Muscle of leg (tissue), 11 donors: Measurements from ENCODE around the gene PGA5. TPM values are rescaled to one million over a fixed set of nuclear protein-coding genes. Genes with fewer than 3 reads are reported as not detected.
"Not testable (repeated sequence)": the region's sequence is repeated elsewhere in the genome, so short reads cannot be mapped to it uniquely, and the experiment has no call there.

Experiments
- DNase-seq: peaks from one replicate; pipeline ENCODE4 v3.0.0; 2013
- H3K27ac ChIP-seq: one replicate; pipeline ENCODE4 v1.5.1; 2013; ENCODE audit warnings: mild to moderate bottlenecking, low read length, control low read depth
- H3K27me3 ChIP-seq: one replicate; pipeline ENCODE4 v1.6.1; 2013; ENCODE audit warnings: low read length; ENCODE audit not compliant: control insufficient read depth, insufficient read depth
- H3K36me3 ChIP-seq: one replicate; pipeline ENCODE4 v1.6.1; 2013; ENCODE audit warnings: low read length; ENCODE audit not compliant: control insufficient read depth, insufficient read depth
- H3K4me1 ChIP-seq: one replicate; pipeline ENCODE4 v1.6.1; 2013; ENCODE audit warnings: low read length; ENCODE audit not compliant: control insufficient read depth, insufficient read depth
- H3K4me3 ChIP-seq: one replicate; pipeline ENCODE4 v1.5.1; 2013; ENCODE audit warnings: low read length, control low read depth
- H3K9me3 ChIP-seq: replicated peaks from 2 replicates; pipeline ENCODE4 v1.6.1; 2013; ENCODE audit warnings: low read depth, low read length; ENCODE audit not compliant: control insufficient read depth
- WGBS: methylation state at CpG from one replicate; pipeline ENCODE4 v1.1.5; 2013; ENCODE audit warnings: missing lambda C conversion rate; ENCODE audit not compliant: insufficient coverage; 5-methylcytosine and 5-hydroxymethylcytosine counted together
- polyA plus RNA-seq, 8 donors: library from polyadenylated mRNA; unstranded; fragments of 120-200 nt; gene quantifications; one replicate each; pipeline versions ENCODE4 v1.2.1 to v1.2.3, GENCODE V29; 2013; ENCODE audit warnings: inconsistent platforms in 1 of 8, low replicate concordance in 1 of 8; ENCODE audit not compliant: insufficient read length in 8 of 8, insufficient read depth in 1 of 8
- total RNA-seq: library from RNA; stranded (reverse); fragments of 120-200 nt; gene quantifications from one replicate; pipeline ENCODE4 v1.2.4, GENCODE V29; 2013

The PGA5 gene
- total and polyA plus RNA-seq, 9 donors, result 0.27 to 2.1 (median 1.1) TPM; not detected in 1

GRCh38 chr11:61203873-61204272, 37.1 kb upstream of the PGA5 start:
- DNase-seq, H3K9me3 ChIP-seq, H3K4me3 ChIP-seq, H3K27me3 ChIP-seq, H3K4me1 ChIP-seq, H3K27ac ChIP-seq, H3K36me3 ChIP-seq: not testable (repeated sequence)
- WGBS, result no CpG with 5 or more reads among the region's 5 CpGs

GRCh38 chr11:61204502-61205059, 36.4 kb upstream of the PGA5 start:
- H3K36me3 ChIP-seq, DNase-seq, H3K4me3 ChIP-seq, H3K27me3 ChIP-seq, H3K27ac ChIP-seq, H3K4me1 ChIP-seq, H3K9me3 ChIP-seq: not testable (repeated sequence)
- WGBS, result 51% methylated on average over 9 of the region's 14 CpGs

DNA sequence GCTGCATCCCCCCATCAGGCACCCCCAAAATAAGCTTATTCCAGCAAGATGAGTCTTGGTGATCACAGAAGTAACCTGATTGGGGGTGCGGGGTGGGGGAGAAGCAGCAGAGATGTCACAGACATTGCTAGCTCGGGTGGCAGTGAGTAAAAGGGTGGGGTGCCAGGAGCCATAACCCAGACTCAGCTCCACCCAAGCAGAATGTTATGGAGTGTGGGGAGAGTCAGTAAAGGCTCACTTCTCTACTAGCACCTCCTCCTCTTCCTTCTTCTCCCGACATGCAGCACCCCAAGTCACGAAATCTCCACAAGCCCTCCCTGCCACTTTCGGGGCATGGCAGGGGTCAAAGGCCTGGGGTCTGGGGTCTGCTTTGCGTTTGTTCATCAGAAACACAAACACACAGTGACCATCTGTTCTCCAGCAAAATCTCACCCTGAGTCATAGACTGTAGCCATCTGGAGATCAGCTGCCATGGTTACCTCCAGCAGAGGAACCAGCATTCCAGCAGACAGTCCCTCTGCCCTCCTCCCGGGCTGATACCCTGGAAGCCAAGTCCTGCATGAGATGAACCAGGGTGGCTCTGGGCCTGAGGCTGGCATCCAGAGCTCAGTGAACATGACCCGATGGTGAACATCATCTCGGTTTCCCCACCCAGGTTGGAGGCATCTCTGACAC, 33.2 kb upstream of the PGA5 start:
- H3K36me3 ChIP-seq, H3K27ac ChIP-seq, H3K9me3 ChIP-seq, H3K4me3 ChIP-seq, H3K4me1 ChIP-seq, H3K27me3 ChIP-seq, DNase-seq: not testable (repeated sequence)
- no CpG with 5 or more reads among the region's 9 CpGs for WGBS

DNA sequence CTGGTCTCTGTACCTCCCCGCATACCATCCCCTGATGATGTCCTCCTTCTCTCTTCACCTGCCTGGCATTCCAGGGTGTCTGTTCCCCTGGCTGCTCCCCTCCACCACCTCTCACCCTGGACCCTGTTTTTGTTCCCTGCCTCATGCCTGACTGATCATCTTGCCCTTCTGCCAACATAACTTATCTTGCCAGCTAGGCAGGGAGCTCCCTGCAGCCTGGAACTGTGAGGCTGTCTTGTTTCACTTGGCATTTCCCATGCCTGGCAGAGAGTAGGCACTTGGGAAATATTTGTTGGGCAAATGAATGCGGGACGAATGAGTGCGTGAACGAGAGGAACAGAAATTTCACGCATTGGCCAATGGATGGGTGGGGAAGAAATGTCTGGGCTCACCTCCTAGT, 30.3 kb upstream of the PGA5 start:
- not testable (repeated sequence) for H3K36me3 ChIP-seq, DNase-seq, H3K4me1 ChIP-seq, H3K4me3 ChIP-seq, H3K9me3 ChIP-seq, H3K27me3 ChIP-seq, H3K27ac ChIP-seq
- WGBS, result no CpG with 5 or more reads among the region's 6 CpGs

DNA sequence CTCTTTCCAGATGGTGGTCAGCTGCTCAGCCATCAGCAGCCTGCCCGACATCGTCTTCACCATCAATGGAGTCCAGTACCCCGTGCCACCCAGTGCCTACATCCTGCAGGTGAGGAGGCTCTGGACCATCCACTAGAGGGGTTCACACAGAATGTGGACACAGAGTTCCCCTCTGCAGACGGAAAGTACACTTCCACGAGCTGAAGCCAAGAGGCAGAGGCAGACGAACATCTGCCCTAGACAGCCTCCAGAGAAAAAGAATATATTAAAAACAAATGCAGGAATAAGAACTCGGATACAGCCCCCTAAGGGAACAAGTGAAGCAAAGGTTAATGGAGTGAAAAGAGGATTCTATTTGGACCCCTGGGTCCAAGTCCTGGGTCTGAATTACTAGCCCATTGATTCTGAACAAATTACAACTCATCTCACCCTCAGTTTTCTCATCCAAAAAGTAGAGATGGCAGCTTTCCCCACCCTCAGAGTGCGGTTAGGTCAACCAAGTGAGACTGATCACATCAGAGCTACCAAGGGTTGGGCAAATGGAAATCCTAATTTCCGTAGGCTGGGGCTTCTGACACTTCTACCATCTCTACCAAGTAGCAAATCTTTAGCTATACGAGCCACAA, 29.5 kb upstream of the PGA5 start:
- not testable (repeated sequence) for H3K36me3 ChIP-seq, H3K4me1 ChIP-seq, H3K27ac ChIP-seq, DNase-seq, H3K9me3 ChIP-seq, H3K27me3 ChIP-seq, H3K4me3 ChIP-seq
- no CpG with 5 or more reads among the region's 10 CpGs for WGBS

DNA sequence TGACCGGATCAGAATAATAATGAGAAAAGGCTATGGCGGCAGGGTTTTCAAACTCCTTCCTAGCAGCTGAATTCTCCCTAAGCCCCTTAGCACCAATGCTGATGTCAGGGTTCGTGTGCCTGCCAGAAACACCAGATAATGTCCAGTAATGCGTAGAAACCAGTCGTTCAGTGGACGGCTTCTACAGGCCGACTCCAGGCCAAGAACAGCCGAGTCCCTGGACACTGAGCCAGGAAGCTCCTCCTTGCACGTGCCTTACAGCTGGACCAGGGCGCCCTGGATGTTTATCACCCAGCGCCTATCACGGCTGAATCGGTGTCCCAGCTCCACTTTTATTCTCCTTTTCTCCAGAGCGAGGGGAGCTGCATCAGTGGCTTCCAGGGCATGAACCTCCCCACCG, 28.8 kb upstream of the PGA5 start:
- not testable (repeated sequence) for H3K4me1 ChIP-seq, H3K27ac ChIP-seq, H3K36me3 ChIP-seq, H3K27me3 ChIP-seq, DNase-seq, H3K9me3 ChIP-seq, H3K4me3 ChIP-seq
- WGBS, result no CpG with 5 or more reads among the region's 15 CpGs

- H3K9me3 ChIP-seq, H3K27me3 ChIP-seq, H3K4me3 ChIP-seq, H3K36me3 ChIP-seq, DNase-seq, H3K4me1 ChIP-seq, H3K27ac ChIP-seq: not testable (repeated sequence)
- WGBS, result no CpG with 5 or more reads among the region's 3 CpGs
Observed at GRCh38 chr11:61213711-61214324, 27.2 kb upstream of the PGA5 start.

- H3K4me3 ChIP-seq, H3K9me3 ChIP-seq, DNase-seq, H3K27me3 ChIP-seq, H3K4me1 ChIP-seq, H3K27ac ChIP-seq, H3K36me3 ChIP-seq: not testable (repeated sequence)
- no CpG with 5 or more reads among the region's 4 CpGs for WGBS
Observed at GRCh38 chr11:61218306-61218705, 22.7 kb upstream of the PGA5 start.

DNA sequence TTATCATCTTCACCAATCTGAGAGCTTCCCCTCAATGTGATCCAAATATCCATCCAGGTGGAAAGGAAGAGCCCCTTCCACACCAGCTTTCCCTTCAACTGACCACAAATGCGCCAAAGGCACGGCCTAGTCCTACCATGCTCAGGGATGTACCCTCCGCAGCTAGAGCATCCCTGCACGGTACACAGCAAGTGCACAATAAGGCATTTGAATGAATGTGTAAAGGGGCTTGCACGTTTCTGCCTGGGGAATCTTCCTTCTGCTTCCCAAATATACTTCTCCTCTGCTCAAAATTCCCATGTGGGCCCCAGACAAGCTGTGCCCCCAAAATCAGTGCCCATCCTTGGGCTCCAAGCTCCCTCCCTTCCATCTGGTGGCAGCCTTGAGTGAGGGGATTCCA, 22.0 kb upstream of the PGA5 start:
- DNase-seq, H3K27me3 ChIP-seq, H3K4me3 ChIP-seq, H3K27ac ChIP-seq, H3K9me3 ChIP-seq, H3K36me3 ChIP-seq, H3K4me1 ChIP-seq: not testable (repeated sequence)
- no CpG with 5 or more reads among the region's 5 CpGs for WGBS

GRCh38 chr11:61222047-61222446, 18.9 kb upstream of the PGA5 start, which contains the start of gene PGA4:
Gene PGA4, plus strand, starts transcription at chr11:61222347. Its CDS starts 54 bp downstream, at chr11:61222401.
- H3K36me3 ChIP-seq, H3K4me3 ChIP-seq, DNase-seq: not testable (repeated sequence)

More at GRCh38 chr11:61222047-61222446, 18.9 kb upstream of the PGA5 start, which contains the start of gene PGA4:
- not testable (repeated sequence) for H3K27ac ChIP-seq, H3K4me1 ChIP-seq, H3K9me3 ChIP-seq, H3K27me3 ChIP-seq
- WGBS, result no CpG with 5 or more reads among the region's 8 CpGs
